Smooth muscle cell of bladder (primary cell): ENCODE measurements around the gene ANKRD7. TPM values are rescaled to one million over a fixed set of nuclear protein-coding genes. Genes with fewer than 3 reads are reported as not detected.

Experiments used
- total RNA-seq: library from RNA; depleted of rRNA; stranded (reverse); fragments of >200 nt; gene quantifications from 2 replicates; pipeline ENCODE4 v1.2.3, GENCODE V29; 2014

The ANKRD7 gene
- total RNA-seq = 0.85 and 0.92 TPM in 2 replicates

GRCh38 chr7:118224521-118224920 is at the start of gene ANKRD7:
Gene ANKRD7 (plus strand): TSS chr7:118224704. CDS start chr7:118224831, 127 bp downstream.

GRCh38 chr7:118183786-118184564 is 40.5 kb upstream of the ANKRD7 start, which contains the start of gene LSM8:
Gene LSM8 (plus strand): TSS chr7:118184164. CDS start chr7:118184224, 60 bp downstream.

Other genes with a start within 250 kb of the ANKRD7 start
- gene LSM8, start 40.5 kb upstream of the ANKRD7 start, total RNA-seq = 34.9 and 35.4 TPM in 2 replicates